GM12874 (cell line): Measurements from ENCODE around the gene FANCC.
A peak's percentile ranks its signal among the peaks of the same experiment; 100 is the strongest.

Experiments used
- TF ChIP-seq, protein P1 (sequence below): IDR thresholded peaks from 2 replicates; pipeline ENCODE4 v1.5.1; 2011; ENCODE audit warnings: low read depth, mild to moderate bottlenecking, control low read depth, low read length, moderate library complexity; ENCODE audit not compliant: insufficient read depth

The FANCC gene

DNA sequence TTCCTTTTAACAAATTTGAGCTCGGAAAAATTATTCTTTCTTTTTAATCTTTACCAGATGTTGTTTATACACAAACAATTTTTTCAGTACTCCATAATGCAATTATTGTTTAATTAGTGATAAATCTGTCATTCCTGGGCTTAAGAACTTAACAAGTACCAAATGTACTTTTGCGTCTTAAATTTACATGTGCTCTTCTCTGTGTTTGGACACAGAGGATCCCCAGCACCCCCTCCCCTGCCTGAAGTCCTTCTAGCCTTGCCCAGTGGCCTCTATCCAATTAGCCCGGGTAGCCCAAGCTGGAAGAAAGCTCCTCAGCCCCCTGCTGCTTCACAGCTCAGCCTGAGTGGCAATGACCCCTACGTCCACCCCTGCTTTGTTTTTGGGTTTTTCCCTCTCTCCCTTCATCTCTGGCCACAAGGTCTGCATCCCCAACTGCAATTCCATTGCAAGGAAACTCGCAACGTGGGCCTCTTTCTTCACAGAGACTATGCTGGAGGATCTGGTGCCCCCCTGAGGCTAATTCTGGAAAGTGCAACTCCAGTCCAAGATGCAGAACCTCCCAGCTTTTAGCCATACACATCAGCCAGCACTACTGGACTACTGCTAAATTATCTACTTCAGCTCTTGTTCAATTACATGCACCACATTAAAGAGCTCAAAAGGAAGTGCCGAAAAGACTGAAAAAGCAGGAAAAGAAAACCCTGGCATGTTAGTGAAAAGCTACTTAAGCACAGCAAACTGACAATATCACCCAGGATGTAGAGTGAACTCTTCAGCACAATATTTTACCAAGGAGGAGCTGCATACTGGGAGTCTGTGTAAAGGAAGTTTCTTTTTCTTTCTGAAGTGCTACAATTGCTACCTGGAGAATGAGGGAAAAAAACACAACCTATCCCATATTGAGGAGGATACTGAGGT is 186.2 kb downstream of the FANCC start:
- TF ChIP-seq, protein P1, sequence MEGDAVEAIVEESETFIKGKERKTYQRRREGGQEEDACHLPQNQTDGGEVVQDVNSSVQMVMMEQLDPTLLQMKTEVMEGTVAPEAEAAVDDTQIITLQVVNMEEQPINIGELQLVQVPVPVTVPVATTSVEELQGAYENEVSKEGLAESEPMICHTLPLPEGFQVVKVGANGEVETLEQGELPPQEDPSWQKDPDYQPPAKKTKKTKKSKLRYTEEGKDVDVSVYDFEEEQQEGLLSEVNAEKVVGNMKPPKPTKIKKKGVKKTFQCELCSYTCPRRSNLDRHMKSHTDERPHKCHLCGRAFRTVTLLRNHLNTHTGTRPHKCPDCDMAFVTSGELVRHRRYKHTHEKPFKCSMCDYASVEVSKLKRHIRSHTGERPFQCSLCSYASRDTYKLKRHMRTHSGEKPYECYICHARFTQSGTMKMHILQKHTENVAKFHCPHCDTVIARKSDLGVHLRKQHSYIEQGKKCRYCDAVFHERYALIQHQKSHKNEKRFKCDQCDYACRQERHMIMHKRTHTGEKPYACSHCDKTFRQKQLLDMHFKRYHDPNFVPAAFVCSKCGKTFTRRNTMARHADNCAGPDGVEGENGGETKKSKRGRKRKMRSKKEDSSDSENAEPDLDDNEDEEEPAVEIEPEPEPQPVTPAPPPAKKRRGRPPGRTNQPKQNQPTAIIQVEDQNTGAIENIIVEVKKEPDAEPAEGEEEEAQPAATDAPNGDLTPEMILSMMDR = peak; percentile 75

DNA sequence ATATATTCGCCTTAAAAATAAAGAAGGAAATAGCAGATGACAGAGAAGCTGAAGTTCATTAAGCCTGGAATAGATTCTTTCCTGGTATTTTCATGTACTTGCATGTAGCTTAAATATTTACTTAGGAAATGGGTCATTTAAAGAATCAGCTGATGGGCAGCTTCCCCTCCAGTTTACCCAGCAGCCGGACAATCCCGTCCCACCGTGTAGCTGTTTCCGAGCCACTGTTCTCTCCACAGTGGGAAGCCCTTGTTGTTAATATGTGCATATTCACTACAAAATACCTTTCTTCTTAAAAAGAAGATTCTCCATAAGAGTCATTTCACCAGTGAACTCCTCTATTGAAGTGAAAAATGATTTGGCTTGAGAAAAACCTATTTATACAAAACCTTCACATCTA is 187.0 kb downstream of the FANCC start:
- TF ChIP-seq, protein P1 = no peak

DNA sequence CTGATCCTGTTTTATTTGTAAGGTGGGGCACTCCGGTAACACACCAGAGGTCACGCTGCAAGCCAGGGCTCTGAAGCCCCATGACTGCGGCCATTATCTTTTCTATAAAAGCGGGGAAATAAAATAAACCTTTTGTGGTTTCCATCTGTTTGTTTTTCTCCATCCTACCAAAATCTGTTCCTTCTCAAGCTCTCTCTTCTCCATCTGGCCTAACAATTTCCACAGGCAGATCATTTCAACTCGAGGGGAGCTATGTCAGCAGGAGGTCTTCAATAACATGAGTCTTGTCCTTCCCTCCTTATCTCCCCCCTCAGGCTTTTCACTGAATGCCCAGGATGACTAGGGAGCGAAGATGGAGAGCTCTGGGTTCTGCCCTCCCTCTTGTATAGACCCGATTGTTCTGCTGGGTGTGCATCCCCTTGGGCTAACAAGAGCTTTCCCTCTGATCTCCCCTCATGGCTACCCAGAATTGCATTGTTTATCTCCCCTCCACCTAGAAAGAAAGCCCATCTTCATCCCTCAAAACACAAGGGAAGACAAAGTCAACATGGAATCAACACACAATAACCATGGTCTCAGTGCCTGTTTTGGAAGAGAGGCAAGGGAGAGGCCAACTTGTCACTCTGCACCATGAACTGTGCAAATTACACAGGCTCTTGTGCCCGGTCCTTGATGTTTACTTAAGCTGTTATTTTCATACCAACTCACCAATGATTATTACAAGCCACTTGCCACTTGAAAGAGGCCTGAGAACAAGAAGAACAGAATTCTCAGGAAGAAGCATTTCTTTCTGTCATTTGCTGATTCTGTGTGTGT is 187.8 kb downstream of the FANCC start:
- TF ChIP-seq, protein P1 = no peak

DNA sequence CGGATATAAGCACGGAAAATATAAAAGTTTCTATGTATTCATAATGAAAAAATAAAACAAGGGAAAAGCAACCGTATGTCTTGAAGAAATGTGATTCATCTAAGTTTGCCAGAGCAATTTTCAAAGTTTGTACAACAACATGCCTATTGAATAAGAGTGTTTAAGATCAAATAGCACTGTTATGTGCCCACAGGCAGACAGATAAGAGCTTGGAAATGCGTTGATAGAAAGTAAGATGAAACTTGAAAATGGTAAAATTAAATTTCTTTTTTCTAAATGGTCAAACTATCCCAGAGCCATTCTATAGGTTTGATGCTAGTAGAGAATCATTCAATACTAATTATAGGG is 189.4 kb downstream of the FANCC start:
- TF ChIP-seq, protein P1 = no peak

DNA sequence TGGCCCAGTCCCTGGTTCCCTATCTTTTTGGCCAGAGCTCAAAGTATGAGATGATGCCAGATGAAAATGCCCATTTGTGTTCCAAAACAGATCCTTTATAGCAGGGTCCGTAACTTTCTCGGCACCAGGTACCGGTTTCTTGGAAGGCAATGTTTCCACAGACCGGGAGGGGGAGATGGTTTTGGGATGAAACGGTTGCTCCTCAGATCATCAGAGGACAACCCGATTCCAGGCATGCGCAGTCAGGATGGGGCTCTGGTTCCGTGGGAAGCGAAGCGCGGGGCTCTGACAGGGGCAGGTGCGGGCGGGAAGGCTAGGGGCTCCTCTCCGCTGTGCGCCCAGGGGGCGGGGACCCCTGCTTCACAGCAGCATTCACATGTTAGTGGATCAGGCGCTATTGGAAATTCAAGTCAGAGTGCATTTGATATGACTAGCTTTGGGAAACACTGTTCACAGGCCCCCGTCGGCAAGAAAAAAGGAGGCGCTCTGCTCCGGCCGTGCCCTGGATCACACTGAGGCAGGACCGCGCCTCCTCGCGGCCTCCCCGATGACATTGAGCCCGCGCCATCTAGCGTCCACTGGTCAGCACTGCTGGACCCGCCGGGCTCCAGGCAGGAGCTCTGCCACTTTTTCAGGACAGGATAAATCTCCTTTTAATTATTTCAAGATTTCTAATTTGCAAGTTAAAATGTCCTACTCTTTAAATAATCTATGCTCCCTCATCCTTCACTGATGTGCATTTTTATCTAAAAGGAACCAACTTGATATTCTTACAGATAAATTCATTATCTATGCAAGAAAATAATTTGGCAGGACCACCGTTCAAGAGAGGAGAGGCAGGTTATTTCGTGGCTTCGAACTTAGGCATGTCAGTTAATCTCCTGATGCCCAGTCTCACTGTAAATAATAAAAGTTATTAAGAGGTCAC is 190.0 kb downstream of the FANCC start:
- TF ChIP-seq, protein P1 = peak; percentile 89

DNA sequence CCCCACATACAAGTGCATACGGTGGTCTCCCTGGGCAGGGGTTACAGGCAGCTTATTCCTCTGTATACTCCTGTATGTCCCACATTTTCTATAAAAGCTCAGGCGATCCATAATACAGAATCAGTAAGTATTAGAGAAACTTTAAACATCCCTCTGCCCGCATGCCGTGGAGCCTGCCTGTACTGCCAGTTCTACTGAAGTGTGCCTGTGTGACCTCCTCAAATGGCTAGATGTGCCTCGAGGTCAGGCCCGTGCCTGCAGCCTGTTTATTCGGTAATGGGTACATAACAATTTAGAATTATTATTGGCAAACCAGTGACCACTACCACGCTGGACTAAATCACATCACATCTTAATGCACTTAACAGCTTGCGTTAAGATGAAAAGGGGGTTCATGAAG is 190.8 kb downstream of the FANCC start:
- TF ChIP-seq, protein P1 = no peak

DNA sequence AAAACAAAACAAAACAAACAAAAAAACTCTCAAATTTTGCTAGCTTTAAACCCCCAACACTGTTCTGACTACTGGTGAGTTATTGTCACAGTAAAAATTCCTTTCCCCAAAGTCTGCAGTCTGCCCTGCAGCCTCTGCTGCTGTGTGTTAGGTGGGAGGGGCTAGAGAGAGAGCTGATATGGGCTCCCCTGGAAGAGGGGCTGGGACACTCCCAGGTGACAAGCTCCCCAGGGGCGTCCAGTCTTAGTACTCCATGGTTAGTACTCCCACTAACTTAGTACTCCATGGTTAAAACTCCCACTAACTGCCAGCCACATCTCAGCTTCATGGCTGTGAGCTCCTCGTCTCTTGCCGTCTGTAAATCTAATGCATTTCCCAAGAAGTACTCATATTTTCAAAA is 191.9 kb downstream of the FANCC start:
- TF ChIP-seq, protein P1 = no peak
